ENCODE results near the gene UTP14A. TPM values are rescaled to one million over a fixed set of nuclear protein-coding genes. Genes with fewer than 3 reads are reported as not detected.

UTP14A gene
- total RNA-seq, 1 donor: 19.1 TPM

- DNase-seq (ENCODE audit: low read depth): no peak
- TF ChIP-seq CTCF (IDR thresholded peaks at IDR 0.05; ENCODE audit: insufficient read depth, low read length): no peak
- no peak overlapping the region for H3K4me3 ChIP-seq (ENCODE audit: low read depth, low read length)
Observed at GRCh38 chrX:129945131-129945530, 39.2 kb downstream of the UTP14A start.

GRCh38 chrX:129953334-129953648, 47.3 kb downstream of the UTP14A start:
- no peak for TF ChIP-seq CTCF (IDR thresholded peaks at IDR 0.05; ENCODE audit: insufficient read depth, low read length)
- no peak for DNase-seq (ENCODE audit: low read depth)
- no peak overlapping the region for H3K4me3 ChIP-seq (ENCODE audit: low read depth, low read length)

GRCh38 chrX:129953881-129954280, 47.9 kb downstream of the UTP14A start:
- TF ChIP-seq CTCF (IDR thresholded peaks at IDR 0.05; ENCODE audit: insufficient read depth, low read length): no peak

GRCh38 chrX:129954804-129955203, 48.8 kb downstream of the UTP14A start:
- no peak for TF ChIP-seq CTCF (IDR thresholded peaks at IDR 0.05; ENCODE audit: insufficient read depth, low read length)
- no peak for DNase-seq (ENCODE audit: low read depth)
- H3K4me3 ChIP-seq (ENCODE audit: low read depth, low read length): no peak overlapping the region

More at GRCh38 chrX:129953881-129954280, 47.9 kb downstream of the UTP14A start:
- DNase-seq (ENCODE audit: low read depth): no peak
- no peak overlapping the region for H3K4me3 ChIP-seq (ENCODE audit: low read depth, low read length)

GRCh38 chrX:129955682-129956081, 49.7 kb downstream of the UTP14A start:
- DNase-seq (ENCODE audit: low read depth): no peak
- TF ChIP-seq CTCF (IDR thresholded peaks at IDR 0.05; ENCODE audit: insufficient read depth, low read length): no peak
- H3K4me3 ChIP-seq (ENCODE audit: low read depth, low read length): no peak overlapping the region

- no peak for DNase-seq (ENCODE audit: low read depth)
- TF ChIP-seq CTCF (IDR thresholded peaks at IDR 0.05; ENCODE audit: insufficient read depth, low read length): no peak
- H3K4me3 ChIP-seq (ENCODE audit: low read depth, low read length): no peak overlapping the region
Observed at GRCh38 chrX:129956145-129956544, 50.2 kb downstream of the UTP14A start.

GRCh38 chrX:129956765-129957164, 50.8 kb downstream of the UTP14A start:
- peak overlapping the region; percentile 31 for H3K4me3 ChIP-seq (ENCODE audit: low read depth, low read length)
- TF ChIP-seq CTCF (IDR thresholded peaks at IDR 0.05; ENCODE audit: insufficient read depth, low read length): no peak
- DNase-seq (ENCODE audit: low read depth): no peak
